ENCODE measurements around the gene PISD. TPM values are rescaled to one million over a fixed set of nuclear protein-coding genes. Genes with fewer than 3 reads are reported as not detected.

The PISD gene
- total and polyA plus RNA-seq, 2 of the 8 experiments (the other 6 are each of a cell fraction or from before 2014, with no cell fraction given): 47.8 to 48.2 TPM

- Histone ChIP-seq H3K4me3 (ENCODE audit: extremely low read depth in 1 of 4, insufficient read depth in 2 of 4, low read depth in 3 of 4, low read length in 4 of 4) (no peak overlapping the region), H3K18ac (ENCODE audit: extremely low read depth, low read length) (no peak overlapping the region), H2AK5ac (ENCODE audit: low read depth, low read length) (no peak overlapping the region), H4K91ac (replicated peaks; ENCODE audit: insufficient read length, low read length) (no peak overlapping the region), H2BK120ac (replicated peaks; ENCODE audit: low read depth, low read length) (no peak overlapping the region), H3K79me1 (ENCODE audit: low read depth, low read length) (no peaks in the 10 kb centered on the region), H3K4me1 (replicated peaks in 1 of 4; ENCODE audit: control insufficient read depth in 3 of 4, insufficient read depth in 4 of 4, low read length in 3 of 4) (no peaks in the 10 kb centered on the region), H4K8ac (ENCODE audit: extremely low read depth, insufficient read depth, low read length) (no peak overlapping the region), H4K20me1 (replicated peaks in 1 of 2; ENCODE audit: control insufficient read depth in 1 of 2, insufficient read depth in 2 of 2, low read length in 2 of 2) (peaks cover 2% of the 10 kb centered on the region in 2 experiments), H3K9ac (replicated peaks in 1 of 4; ENCODE audit: extremely low read depth in 1 of 4, low read depth in 3 of 4, low read length in 3 of 4) (no peak overlapping the region), H3K27ac (ENCODE audit: low read depth, low read length) (no peak overlapping the region), H4K5ac (ENCODE audit: insufficient read length, low read depth, low read length) (no peak overlapping the region), H2BK12ac (ENCODE audit: low read depth, low read length) (no peak overlapping the region), H3K27me3 (replicated peaks in 1 of 4; ENCODE audit: control insufficient read depth in 3 of 4, extremely low read depth in 1 of 4, insufficient read depth in 3 of 4, low read length in 3 of 4) (no peaks in the 10 kb centered on the region), H2AFZ (ENCODE audit: low read length) (no peak overlapping the region), H3K36me3 (ENCODE audit: control insufficient read depth in 2 of 4, insufficient read depth in 4 of 4, low read length in 3 of 4) (peaks cover 0 to 3% (median 0%) of the 10 kb centered on the region in 4 experiments; a peak in 1 of 8 replicates), H2BK15ac (ENCODE audit: low read length) (no peak overlapping the region), H3K4me2 (ENCODE audit: insufficient read depth in 1 of 2, low read depth in 2 of 2, low read length in 2 of 2) (no peak overlapping the region), H3K79me2 (ENCODE audit: control insufficient read depth in 1 of 2, insufficient read depth in 2 of 2, low read length in 2 of 2) (no peaks in the 10 kb centered on the region), H3K9me3 (ENCODE audit: insufficient read depth in 2 of 2, low read depth in 1 of 2, low read length in 1 of 2) (no peaks in the 10 kb centered on the region), H3K23me2 (ENCODE audit: low read depth, low read length) (no peaks in the 10 kb centered on the region), H2BK5ac (ENCODE audit: low read depth, low read length) (no peak overlapping the region), H2BK20ac (ENCODE audit: low read length) (no peak overlapping the region), H3K56ac (replicated peaks; ENCODE audit: insufficient read length, low read depth, low read length) (no peak overlapping the region), H3K14ac (ENCODE audit: insufficient read length) (no peak overlapping the region), H3K23ac (ENCODE audit: insufficient read length) (no peak overlapping the region), H3K4ac (replicated peaks; ENCODE audit: insufficient read length, low read depth, low read length) (no peak overlapping the region)
- POLR2A ChIA-PET (ENCODE audit: partially characterized antibody): interaction anchor here (5.0 kb wide), 1 partner anchor 12 kb away, joined by 30 read pairs; no protein-coding TSS in a partner anchor
- TF ChIP-seq RAD21 (IDR thresholded peaks at IDR 0.05 in 1 of 2, conservative IDR thresholded peaks at IDR 0.05 in 1 of 2; ENCODE audit: low read depth in 2 of 2, low read length in 2 of 2) (no peak), ASH2L (IDR thresholded peaks at IDR 0.05; ENCODE audit: low read length) (no peak), RNF2 (IDR thresholded peaks at IDR 0.05; ENCODE audit: borderline replicate concordance, low read depth, low read length, missing control alignments, poor library complexity, severe bottlenecking) (no peak)
- no peak for DNase-seq (ENCODE audit: low read depth in 1 of 2, low spot score in 2 of 2)
- 90% methylated on average over 11 of the region's 11 CpGs; no CpG with 5 or more reads in 1 of the 2 experiments for WGBS, 2 experiments (ENCODE audit: extremely low coverage in 1 of 2, insufficient coverage in 1 of 2, insufficient read length in 1 of 2, insufficient replicate concordance in 2 of 2, low coverage in 1 of 2, low lambda C conversion rate in 2 of 2, missing lambda C conversion rate in 1 of 2)
- CTCF ChIA-PET (ENCODE audit: partially characterized antibody): interaction anchor here (1.6 to 2.3 kb wide), 2 partner anchors 11 to 18 kb away, joined by 5 to 13 read pairs; no protein-coding TSS in a partner anchor
- FAIRE-seq: no peak
These were observed 59.6 kb downstream of the PISD start for GRCh38 chr22:31602259-31602952.

Data from H1 (cell line).